ENCODE results near the gene INSRR. TPM values are rescaled to one million over a fixed set of nuclear protein-coding genes. Genes with fewer than 3 reads are reported as not detected.

INSRR gene
- total and polyA plus RNA-seq, 2 of the 4 experiments (the other 2 are of a cell fraction): not detected

DNA sequence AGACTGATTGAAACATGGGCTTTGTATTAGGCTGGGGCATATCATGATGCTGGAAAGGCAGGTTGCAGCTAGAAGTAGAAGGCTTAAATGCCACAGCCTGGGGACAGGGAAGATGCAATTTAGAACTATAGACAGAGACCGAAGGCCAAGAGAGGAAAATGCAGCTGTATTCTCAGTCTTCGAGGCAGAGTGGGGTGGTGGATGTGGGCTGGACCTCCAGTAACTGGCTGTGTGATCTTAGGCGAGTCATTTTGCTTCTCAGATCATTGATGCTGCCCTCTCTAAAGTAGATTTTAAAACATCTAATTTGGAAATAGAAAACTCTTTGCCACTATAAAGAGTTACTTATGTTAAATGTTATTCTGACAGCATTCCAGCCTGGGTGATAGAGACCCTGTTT is 24.6 kb downstream of the INSRR start:
- H3K36me3 ChIP-seq (ENCODE audit: control insufficient read depth, insufficient read depth, low read length): no peaks in the 10 kb centered on the region
- H2BK15ac ChIP-seq (ENCODE audit: low read depth, low read length): no peak overlapping the region
- H3K79me1 ChIP-seq (ENCODE audit: low read depth in 1 of 2, low read length in 2 of 2): no peaks in the 10 kb centered on the region
- H3K9ac ChIP-seq (ENCODE audit: low read depth, low read length): no peak overlapping the region
- no peak overlapping the region for H3K4me2 ChIP-seq (ENCODE audit: low read depth, low read length)
- DNase-seq (no peak), ATAC-seq (ENCODE audit: low read depth) (no peak)
- no peak overlapping the region for H4K8ac ChIP-seq (ENCODE audit: low read depth in 2 of 2, low read length in 2 of 2)
- dilution Hi-C loops (cut with HindIII; ENCODE audit: low sequenced_read_pairs, unreplicated experiment): no loop called here
- no peaks in the 10 kb centered on the region; the same call in 1 of the 2 replicates for H4K20me1 ChIP-seq (ENCODE audit: insufficient read depth, low read length)
- no peaks in the 10 kb centered on the region for H3K9me1 ChIP-seq (ENCODE audit: insufficient read depth, low read length)
- H3K4me3 ChIP-seq (ENCODE audit: insufficient read depth, low read depth, low read length): no peak overlapping the region
- no peak overlapping the region for H3K14ac ChIP-seq (replicated peaks; ENCODE audit: low read depth, low read length)
- no peak overlapping the region for H3K27ac ChIP-seq (ENCODE audit: insufficient read depth, low read length)
- TF ChIP-seq MAZ (IDR thresholded peaks at IDR 0.05; ENCODE audit: borderline replicate concordance, low read depth, low read length) (no peak), CHD1 (IDR thresholded peaks at IDR 0.05; ENCODE audit: low read depth, low read length) (no peak), RFX5 (IDR thresholded peaks at IDR 0.05; ENCODE audit: low read depth, low read length) (no peak), FOS (IDR thresholded peaks at IDR 0.05; ENCODE audit: low read depth, low read length) (no peak), MXI1 (IDR thresholded peaks at IDR 0.05; ENCODE audit: borderline replicate concordance, low read depth, low read length) (no peak)
- TF ChIP-seq, protein P1, sequence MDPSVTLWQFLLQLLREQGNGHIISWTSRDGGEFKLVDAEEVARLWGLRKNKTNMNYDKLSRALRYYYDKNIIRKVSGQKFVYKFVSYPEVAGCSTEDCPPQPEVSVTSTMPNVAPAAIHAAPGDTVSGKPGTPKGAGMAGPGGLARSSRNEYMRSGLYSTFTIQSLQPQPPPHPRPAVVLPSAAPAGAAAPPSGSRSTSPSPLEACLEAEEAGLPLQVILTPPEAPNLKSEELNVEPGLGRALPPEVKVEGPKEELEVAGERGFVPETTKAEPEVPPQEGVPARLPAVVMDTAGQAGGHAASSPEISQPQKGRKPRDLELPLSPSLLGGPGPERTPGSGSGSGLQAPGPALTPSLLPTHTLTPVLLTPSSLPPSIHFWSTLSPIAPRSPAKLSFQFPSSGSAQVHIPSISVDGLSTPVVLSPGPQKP (IDR thresholded peaks at IDR 0.05; ENCODE audit: borderline replicate concordance, low read depth, low read length): no peak
- no peak overlapping the region for H2AK9ac ChIP-seq (replicated peaks; ENCODE audit: low read depth, low read length, poor library complexity)
- CTCF ChIA-PET: interaction anchor here (1.2 kb wide), 1 partner anchor 25 kb away, joined by 3 read pairs; no protein-coding TSS in a partner anchor
- H3K18ac ChIP-seq (ENCODE audit: low read depth, low read length): no peak overlapping the region
- H4K5ac ChIP-seq (ENCODE audit: low read depth, low read length): no peak overlapping the region
- in situ Hi-C loops (cut with MboI; ENCODE audit: low sequenced_read_pairs): no loop called here
- no peak overlapping the region for H2BK120ac ChIP-seq (ENCODE audit: low read depth, low read length)
- H3K4ac ChIP-seq (ENCODE audit: low read depth, low read length): no peak overlapping the region
- POLR2A ChIA-PET (ENCODE audit: unreplicated experiment): no interaction called here
- H3K9me3 ChIP-seq (ENCODE audit: control insufficient read depth, insufficient read depth, low read length): no peaks in the 10 kb centered on the region
- no peak overlapping the region for H2BK5ac ChIP-seq (ENCODE audit: low read depth, low read length, poor library complexity, severe bottlenecking)
- intact Hi-C loops (cut with micrococcal nuclease): no loop called here
- H4K91ac ChIP-seq (ENCODE audit: insufficient read depth, low read depth, low read length): no peak overlapping the region
- no peak overlapping the region for H3K23ac ChIP-seq (ENCODE audit: low read depth, low read length)
- no TSS peak for BruUV-seq (replicated peaks)
- H2BK20ac ChIP-seq (ENCODE audit: low read depth, low read length): no peak overlapping the region
- no peaks in the 10 kb centered on the region for H3K4me1 ChIP-seq (ENCODE audit: control insufficient read depth, insufficient read depth, low read length)
- H2AFZ ChIP-seq (replicated peaks; ENCODE audit: low read length, poor library complexity): no peak overlapping the region
- H3K27me3 ChIP-seq (ENCODE audit: control insufficient read depth, insufficient read depth, low read length): peaks cover 79% of the 10 kb centered on the region
- 50% methylated on average over 1 of the region's 3 CpGs; no CpG with 5 or more reads in 1 of the 2 experiments for WGBS, 2 experiments (ENCODE audit: extremely low coverage in 2 of 2, insufficient read length in 1 of 2)
- H2AK5ac ChIP-seq (ENCODE audit: low read depth, low read length): no peak overlapping the region
- no peak overlapping the region for H3K56ac ChIP-seq (ENCODE audit: extremely low read depth, insufficient read depth, low read length)

All from IMR-90 (cell line).